SK-N-SH treated with all-trans-retinoic acid at 6 μM for 48 hours (cell line): ENCODE data around the gene SETSIP.
"Not testable (repeated sequence)": the region's sequence is repeated elsewhere in the genome, so short reads cannot be mapped to it uniquely, and the experiment has no call there.

Experiments used
- ATAC-seq: fragments of 200-7000 bp; cut with Tn5 transposase; 3 replicates; pipeline ENCODE4 v1.9.1; 2020; ENCODE audit warnings: mild to moderate bottlenecking, moderate library complexity
- ARNTL ChIP-seq: fragments of 450-650 bp; formaldehyde crosslinking; IDR thresholded peaks from 2 replicates; pipeline ENCODE4 v1.5.0; 2020; ENCODE audit warnings: low read depth, mild to moderate bottlenecking, moderate library complexity, borderline replicate concordance
- BACH2 ChIP-seq: fragments of 250-450 bp; sonication (Bioruptor Pico); IDR thresholded peaks from 2 replicates; pipeline ENCODE4 v1.9.0; 2021; ENCODE audit warnings: mild to moderate bottlenecking, borderline replicate concordance
- CREB5 ChIP-seq: fragments of 250-450 bp; sonication (Bioruptor Pico); IDR thresholded peaks from 2 replicates; pipeline ENCODE4 v1.5.1; 2020; ENCODE audit warnings: low read depth, mild to moderate bottlenecking, moderate library complexity
- CSDC2 ChIP-seq: fragments of 250-450 bp; sonication (Bioruptor Pico); IDR thresholded peaks from 2 replicates; pipeline ENCODE4 v1.5.0; 2020; ENCODE audit warnings: mild to moderate bottlenecking, moderate library complexity
- ESRRG ChIP-seq: fragments of 250-450 bp; sonication (Bioruptor Pico); IDR thresholded peaks from 2 replicates; pipeline ENCODE4 v1.6.1; 2021; ENCODE audit warnings: mild to moderate bottlenecking
- GLIS3 ChIP-seq: fragments of 250-450 bp; sonication (Bioruptor Pico); IDR thresholded peaks from 2 replicates; pipeline ENCODE4 v1.5.0; 2020; ENCODE audit warnings: mild to moderate bottlenecking, moderate library complexity
- ISL1 ChIP-seq: fragments of 250-450 bp; sonication (Bioruptor Pico); IDR thresholded peaks from 2 replicates; pipeline ENCODE4 v2.1.2; 2022; ENCODE audit warnings: mild to moderate bottlenecking, moderate library complexity
- OSR1 ChIP-seq: fragments of 250-450 bp; sonication (Bioruptor Pico); IDR thresholded peaks from 2 replicates; pipeline ENCODE4 v1.8.0; 2022; ENCODE audit warnings: moderate library complexity, mild to moderate bottlenecking, inconsistent platforms
- PATZ1 ChIP-seq: fragments of 250-450 bp; sonication (Bioruptor Pico); IDR thresholded peaks from 2 replicates; pipeline ENCODE4 v1.8.0; 2020; ENCODE audit warnings: mild to moderate bottlenecking, moderate library complexity, borderline replicate concordance
- PPARA ChIP-seq: fragments of 250-450 bp; sonication (Bioruptor Pico); IDR thresholded peaks from 2 replicates; pipeline ENCODE4 v1.5.0; 2020; ENCODE audit warnings: mild to moderate bottlenecking, borderline replicate concordance
- RARB ChIP-seq: fragments of 250-450 bp; sonication (Bioruptor Pico); IDR thresholded peaks from 2 replicates; pipeline ENCODE4 v1.8.0; 2021; ENCODE audit warnings: mild to moderate bottlenecking, moderate library complexity
- SNAI2 ChIP-seq: fragments of 250-450 bp; sonication (Bioruptor Pico); IDR thresholded peaks from 2 replicates; pipeline ENCODE4 v1.5.0; 2020; ENCODE audit warnings: mild to moderate bottlenecking, moderate library complexity
- TCF4 ChIP-seq: fragments of 250-450 bp; sonication (Bioruptor Pico); IDR thresholded peaks from 2 replicates; pipeline ENCODE4 v1.8.0; 2021; ENCODE audit warnings: mild to moderate bottlenecking, moderate library complexity, borderline replicate concordance
- TOX ChIP-seq: fragments of 250-450 bp; sonication (Bioruptor Pico); IDR thresholded peaks from 2 replicates; pipeline ENCODE4 v1.8.0; 2021; ENCODE audit warnings: mild to moderate bottlenecking, moderate library complexity, borderline replicate concordance
- ZC3H10 ChIP-seq: fragments of 250-450 bp; sonication (Bioruptor Pico); IDR thresholded peaks from 2 replicates; pipeline ENCODE4 v1.5.1; 2021; ENCODE audit warnings: mild to moderate bottlenecking, moderate library complexity
- ZFP3 ChIP-seq: fragments of 250-450 bp; sonication (Bioruptor Pico); IDR thresholded peaks from 2 replicates; pipeline ENCODE4 v1.5.0; 2020; ENCODE audit warnings: mild to moderate bottlenecking, moderate library complexity
- ZFP30 ChIP-seq: fragments of 450-650 bp; formaldehyde crosslinking; IDR thresholded peaks from 2 replicates; pipeline ENCODE4 v1.5.0; 2022; ENCODE audit warnings: mild to moderate bottlenecking, moderate library complexity
- ZNF565 ChIP-seq: fragments of 450-650 bp; formaldehyde crosslinking; conservative IDR thresholded peaks from 2 replicates; pipeline ENCODE4 v1.5.0; 2020; ENCODE audit warnings: low read depth, mild to moderate bottlenecking, moderate library complexity
- ZNF70 ChIP-seq: fragments of 450-650 bp; formaldehyde crosslinking; IDR thresholded peaks from 2 replicates; pipeline ENCODE4 v1.5.0; 2020; ENCODE audit warnings: mild to moderate bottlenecking, moderate library complexity
- ZNF8 ChIP-seq: fragments of 450-650 bp; formaldehyde crosslinking; IDR thresholded peaks from 2 replicates; pipeline ENCODE4 v1.5.0; 2020; ENCODE audit warnings: mild to moderate bottlenecking, moderate library complexity
- TF ChIP-seq, protein P1 (sequence below): fragments of 250-450 bp; sonication (Bioruptor Pico); IDR thresholded peaks from 2 replicates; pipeline ENCODE4 v1.5.0; 2020; ENCODE audit warnings: mild to moderate bottlenecking, moderate library complexity

Gene SETSIP

GRCh38 chr1:92084651-92085050, 9.4 kb upstream of the SETSIP start (continued):
- TF ChIP-seq CREB5 (CRISPR knock-in tag) (no peak), GLIS3 (no peak)

DNA sequence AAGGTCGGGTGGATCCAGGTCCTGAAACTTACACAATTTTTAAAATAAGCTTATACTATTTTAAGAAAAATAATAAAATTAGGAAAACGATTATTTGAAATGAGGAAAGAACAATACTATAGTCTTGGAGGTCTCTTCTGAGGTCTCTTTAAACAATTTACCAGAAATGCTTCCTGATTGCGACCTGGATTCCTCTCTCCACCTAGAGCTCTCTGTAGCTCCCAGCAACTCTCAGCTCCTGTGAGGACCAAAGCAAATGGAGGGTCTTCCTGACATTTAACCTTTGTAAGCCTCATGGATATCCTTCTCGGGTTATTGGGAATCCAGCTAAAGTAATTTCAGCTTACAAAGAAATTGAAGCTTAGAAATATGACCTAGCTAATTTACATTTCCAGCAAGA, 5.8 kb upstream of the SETSIP start:
- TF ChIP-seq TOX (CRISPR knock-in tag) (no peak), CREB5 (CRISPR knock-in tag) (no peak), ZFP3 (CRISPR knock-in tag) (no peak), ISL1 (no peak), OSR1 (CRISPR knock-in tag) (no peak)
- no peak for ATAC-seq

- TF ChIP-seq PPARA (CRISPR knock-in tag) (no peak), TOX (CRISPR knock-in tag) (no peak), ZNF70 (CRISPR knock-in tag) (no peak), ZNF565 (CRISPR knock-in tag) (no peak), ISL1 (no peak), ZFP3 (CRISPR knock-in tag) (no peak), ARNTL (CRISPR knock-in tag) (no peak), OSR1 (CRISPR knock-in tag) (no peak), BACH2 (no peak)
- TF ChIP-seq, protein P1, sequence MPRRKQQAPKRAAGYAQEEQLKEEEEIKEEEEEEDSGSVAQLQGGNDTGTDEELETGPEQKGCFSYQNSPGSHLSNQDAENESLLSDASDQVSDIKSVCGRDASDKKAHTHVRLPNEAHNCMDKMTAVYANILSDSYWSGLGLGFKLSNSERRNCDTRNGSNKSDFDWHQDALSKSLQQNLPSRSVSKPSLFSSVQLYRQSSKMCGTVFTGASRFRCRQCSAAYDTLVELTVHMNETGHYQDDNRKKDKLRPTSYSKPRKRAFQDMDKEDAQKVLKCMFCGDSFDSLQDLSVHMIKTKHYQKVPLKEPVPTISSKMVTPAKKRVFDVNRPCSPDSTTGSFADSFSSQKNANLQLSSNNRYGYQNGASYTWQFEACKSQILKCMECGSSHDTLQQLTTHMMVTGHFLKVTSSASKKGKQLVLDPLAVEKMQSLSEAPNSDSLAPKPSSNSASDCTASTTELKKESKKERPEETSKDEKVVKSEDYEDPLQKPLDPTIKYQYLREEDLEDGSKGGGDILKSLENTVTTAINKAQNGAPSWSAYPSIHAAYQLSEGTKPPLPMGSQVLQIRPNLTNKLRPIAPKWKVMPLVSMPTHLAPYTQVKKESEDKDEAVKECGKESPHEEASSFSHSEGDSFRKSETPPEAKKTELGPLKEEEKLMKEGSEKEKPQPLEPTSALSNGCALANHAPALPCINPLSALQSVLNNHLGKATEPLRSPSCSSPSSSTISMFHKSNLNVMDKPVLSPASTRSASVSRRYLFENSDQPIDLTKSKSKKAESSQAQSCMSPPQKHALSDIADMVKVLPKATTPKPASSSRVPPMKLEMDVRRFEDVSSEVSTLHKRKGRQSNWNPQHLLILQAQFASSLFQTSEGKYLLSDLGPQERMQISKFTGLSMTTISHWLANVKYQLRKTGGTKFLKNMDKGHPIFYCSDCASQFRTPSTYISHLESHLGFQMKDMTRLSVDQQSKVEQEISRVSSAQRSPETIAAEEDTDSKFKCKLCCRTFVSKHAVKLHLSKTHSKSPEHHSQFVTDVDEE (CRISPR knock-in tag) = no peak
- ATAC-seq = peak; percentile 99
Observed at GRCh38 chr1:92080128-92080985, 5.1 kb upstream of the SETSIP start, which contains the start of gene BTBD8. TSS of gene BTBD8 (plus strand) at chr1:92080345. CDS start at chr1:92080572, 227 bp downstream.

- ATAC-seq = no peak
- no peak for TF ChIP-seq ISL1
- TF ChIP-seq, protein P1 (CRISPR knock-in tag) = no peak
- TF ChIP-seq ZFP30 = no peak
- no peak for TF ChIP-seq SNAI2 (CRISPR knock-in tag)
- no peak for TF ChIP-seq ARNTL (CRISPR knock-in tag)
- TF ChIP-seq TOX (CRISPR knock-in tag) = no peak
- TF ChIP-seq CSDC2 = no peak
- TF ChIP-seq TCF4 (CRISPR knock-in tag) = no peak
- TF ChIP-seq BACH2 = no peak
- no peak for TF ChIP-seq ESRRG (CRISPR knock-in tag)
- no peak for TF ChIP-seq ZC3H10 (CRISPR knock-in tag)
- TF ChIP-seq ZNF8 (CRISPR knock-in tag) = no peak
- TF ChIP-seq OSR1 (CRISPR knock-in tag) = no peak
- no peak for TF ChIP-seq CREB5 (CRISPR knock-in tag)
- no peak for TF ChIP-seq ZNF70 (CRISPR knock-in tag)
- TF ChIP-seq RARB (CRISPR knock-in tag) = no peak
- TF ChIP-seq ZFP3 (CRISPR knock-in tag) = no peak
- TF ChIP-seq PPARA (CRISPR knock-in tag) = no peak
- no peak for TF ChIP-seq PATZ1 (CRISPR knock-in tag)
Observed at GRCh38 chr1:92079441-92079840, 4.2 kb upstream of the SETSIP start.

DNA sequence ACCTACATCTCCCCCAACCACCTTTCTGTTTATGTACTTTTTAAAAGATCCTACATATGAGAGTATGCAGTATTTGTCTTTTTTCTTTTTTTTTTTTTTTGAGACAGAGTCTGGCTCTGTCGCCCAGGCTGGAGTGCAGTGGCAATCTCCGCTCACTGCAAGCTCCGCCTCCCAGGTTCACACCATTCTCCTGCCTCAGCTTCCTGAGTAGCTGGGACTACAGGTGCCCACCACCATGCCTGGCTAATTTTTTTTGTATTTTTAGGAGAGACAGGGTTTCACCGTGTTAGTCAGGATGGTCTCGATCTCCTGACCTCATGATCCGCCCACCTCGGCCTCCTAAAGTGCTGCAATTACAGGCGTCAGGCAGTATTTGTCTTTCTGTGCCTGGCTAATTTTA, 2.9 kb upstream of the SETSIP start:
- ATAC-seq = not testable (repeated sequence)
